ENCODE data around the gene MYO7B.

GRCh38 chr2:127608061-127609030 lies 72.9 kb downstream of the MYO7B start:
- TF ChIP-seq SMARCB1 (IDR thresholded peaks at IDR 0.05; ENCODE audit: insufficient read length, low read depth) (no peak), CTCF (IDR thresholded peaks at IDR 0.05 in 2 of 3, conservative IDR thresholded peaks at IDR 0.05 in 1 of 3; ENCODE audit: insufficient read depth in 2 of 3, low read depth in 1 of 3, low read length in 3 of 3) (no peak)

Measured in K562 (cell line).